ENCODE results near the gene PRPF18. TPM values are rescaled to one million over a fixed set of nuclear protein-coding genes. Genes with fewer than 3 reads are reported as not detected.

Gene PRPF18
- total RNA-seq, 1 experiment from 2014 or later, result 18.9 TPM

- no peak overlapping the region for H3K4me3 ChIP-seq
- 0 out of 2 replicates have a peak, but pooled peaks cover 6% of the 10 kb centered on the region for H3K4me1 ChIP-seq (replicated peaks; ENCODE audit: insufficient read depth)
- POLR2A ChIA-PET (ENCODE audit: unreplicated experiment), result no interaction called here
- peaks cover 13% of the 10 kb centered on the region for H3K79me2 ChIP-seq (ENCODE audit: low read depth)
- H3K9me2 ChIP-seq (ENCODE audit: insufficient read depth), result no peaks in the 10 kb centered on the region
- BruUV-seq (replicated peaks), result no TSS peak
- 0 out of 2 replicates have a peak, but pooled peaks cover 2% of the 10 kb centered on the region for H4K20me1 ChIP-seq (ENCODE audit: insufficient read depth)
- DNase-seq, result no peak
- H3K4me2 ChIP-seq, result no peak overlapping the region
- H2AFZ ChIP-seq, result no peak overlapping the region
- no peaks in the 10 kb centered on the region for H3K9me3 ChIP-seq (ENCODE audit: insufficient read depth, low read depth)
- TF ChIP-seq EZH2 (IDR thresholded peaks at IDR 0.05; ENCODE audit: low read depth) (no peak), CTCF (conservative IDR thresholded peaks at IDR 0.05) (no peak; the same call in 1 of the 2 replicates)
- intact Hi-C loops (cut with micrococcal nuclease; ENCODE audit: unreplicated experiment), result no loop called here
- CTCF ChIA-PET, result no interaction called here
- peaks cover 9% of the 10 kb centered on the region; the same call in 1 of the 2 replicates for H3K27me3 ChIP-seq (ENCODE audit: insufficient read depth, low read depth)
- no peaks in the 10 kb centered on the region for H3F3A ChIP-seq (ENCODE audit: insufficient read depth, low read depth)
- no peaks in the 10 kb centered on the region; the same call in 1 of the 2 replicates for H3K36me3 ChIP-seq (ENCODE audit: low read depth)
- no peak overlapping the region for H3K27ac ChIP-seq
Observed at GRCh38 chr10:13589316-13589715, 2.6 kb downstream of the PRPF18 start.

- no peaks in the 10 kb centered on the region for H3K9me2 ChIP-seq (ENCODE audit: insufficient read depth)
- peaks cover 13% of the 10 kb centered on the region for H3K79me2 ChIP-seq (ENCODE audit: low read depth)
- H3K4me1 ChIP-seq (replicated peaks; ENCODE audit: insufficient read depth), result 0 out of 2 replicates have a peak, but pooled peaks cover 6% of the 10 kb centered on the region
- POLR2A ChIA-PET (ENCODE audit: unreplicated experiment), result no interaction called here
- H3K36me3 ChIP-seq (ENCODE audit: low read depth), result no peaks in the 10 kb centered on the region; the same call in 1 of the 2 replicates
- TF ChIP-seq EZH2 (IDR thresholded peaks at IDR 0.05; ENCODE audit: low read depth), result no peak
- TF ChIP-seq CTCF (conservative IDR thresholded peaks at IDR 0.05), result no peak
- no peak overlapping the region for H2AFZ ChIP-seq
- 0 out of 2 replicates have a peak, but pooled peaks cover under 1% of the 10 kb centered on the region for H3K27me3 ChIP-seq (ENCODE audit: insufficient read depth, low read depth)
- H3K9me3 ChIP-seq (ENCODE audit: insufficient read depth, low read depth), result no peaks in the 10 kb centered on the region
- CTCF ChIA-PET, result no interaction called here
- 0 out of 2 replicates have a peak, but pooled peaks cover 2% of the 10 kb centered on the region for H4K20me1 ChIP-seq (ENCODE audit: insufficient read depth)
- H3K4me3 ChIP-seq, result no peak overlapping the region
- H3F3A ChIP-seq (ENCODE audit: insufficient read depth, low read depth), result no peaks in the 10 kb centered on the region
- no peak overlapping the region for H3K4me2 ChIP-seq
- DNase-seq, result no peak
- no TSS peak for BruUV-seq (replicated peaks)
- intact Hi-C loops (cut with micrococcal nuclease; ENCODE audit: unreplicated experiment), result no loop called here
- H3K27ac ChIP-seq, result no peak overlapping the region
Observed at GRCh38 chr10:13590886-13591285, 4.1 kb downstream of the PRPF18 start.

- Histone ChIP-seq H3K9me3 (ENCODE audit: insufficient read depth, low read depth) (no peaks in the 10 kb centered on the region), H2AFZ (no peak overlapping the region), H3K36me3 (ENCODE audit: low read depth) (no peaks in the 10 kb centered on the region; the same call in 1 of the 2 replicates), H3K79me2 (ENCODE audit: low read depth) (peaks cover 9% of the 10 kb centered on the region), H3K9me2 (ENCODE audit: insufficient read depth) (no peaks in the 10 kb centered on the region), H3K4me2 (no peak overlapping the region), H4K20me1 (ENCODE audit: insufficient read depth) (0 out of 2 replicates have a peak, but pooled peaks cover 2% of the 10 kb centered on the region), H3K27ac (no peak overlapping the region), H3K27me3 (ENCODE audit: insufficient read depth, low read depth) (no peaks in the 10 kb centered on the region), H3K4me1 (replicated peaks; ENCODE audit: insufficient read depth) (0 out of 2 replicates have a peak, but pooled peaks cover 6% of the 10 kb centered on the region), H3K4me3 (no peak overlapping the region), H3F3A (ENCODE audit: insufficient read depth, low read depth) (no peaks in the 10 kb centered on the region)
- POLR2A ChIA-PET (ENCODE audit: unreplicated experiment), result interaction anchor here (0.7 kb wide), 1 partner anchor 181 kb away, joined by 4 read pairs; no protein-coding TSS in a partner anchor
- CTCF ChIA-PET, result no interaction called here
- no peak for DNase-seq
- intact Hi-C loops (cut with micrococcal nuclease; ENCODE audit: unreplicated experiment), result no loop called here
- no TSS peak for BruUV-seq (replicated peaks)
- no peak for TF ChIP-seq CTCF (conservative IDR thresholded peaks at IDR 0.05)
- TF ChIP-seq EZH2 (IDR thresholded peaks at IDR 0.05; ENCODE audit: low read depth), result no peak
Observed at GRCh38 chr10:13592306-13592705, 5.5 kb downstream of the PRPF18 start.

Data from PC-9 (cell line).